ENCODE measurements around the gene NPHP4. TPM values are rescaled to one million over a fixed set of nuclear protein-coding genes. Genes with fewer than 3 reads are reported as not detected.

The NPHP4 gene
- total and polyA plus RNA-seq, 9 of the 15 experiments (the other 6 are each of a cell fraction or from before 2014, with no cell fraction given) = 0.52 to 26.2 (median 6.7) TPM

GRCh38 chr1:6009120-6010040, 17.2 kb upstream of the NPHP4 start:
- H2AFZ ChIP-seq (ENCODE audit: low read depth, low read length) = no peak overlapping the region
- DNase-seq (ENCODE audit: extremely low read depth in 1 of 4, low spot score in 3 of 4) (no peak), ATAC-seq (no peak), FAIRE-seq (peak; percentile 76)
- H3K27ac ChIP-seq (ENCODE audit: extremely low read depth, low read depth, low read length) = no peak overlapping the region
- ChIA-PET CTCF (ENCODE audit: low intra/inter-chr PET ratio) (no interaction called here), POLR2A (interaction anchor here (0.6 to 1.8 kb wide), 3 partner anchors 12 to 175 kb away, joined by 3 to 5 read pairs (median 4); no protein-coding TSS in a partner anchor)
- in situ Hi-C loops (cut with MboI) (no loop called here), intact Hi-C loops (cut with micrococcal nuclease) (no loop called here)
- H3K9me3 ChIP-seq (replicated peaks; ENCODE audit: control insufficient read depth, insufficient read depth, low read depth, low read length) = no peaks in the 10 kb centered on the region
- no peaks in the 10 kb centered on the region for H3K36me3 ChIP-seq (ENCODE audit: control insufficient read depth, insufficient read depth, low read length)
- H3K79me2 ChIP-seq (ENCODE audit: control insufficient read depth, insufficient read depth, low read length) = no peaks in the 10 kb centered on the region; the same call in 2 of the 3 replicates
- peak overlapping the region; percentile 10; the same call in 1 of the 2 replicates for H3K4me2 ChIP-seq (ENCODE audit: insufficient read depth, low read length)
- H3K9me1 ChIP-seq (ENCODE audit: control insufficient read depth, insufficient read depth, low read length) = peaks cover 4% of the 10 kb centered on the region
- no peaks in the 10 kb centered on the region for H3K27me3 ChIP-seq (ENCODE audit: control insufficient read depth in 2 of 2, insufficient read depth in 2 of 2, low read length in 2 of 2)
- peak overlapping the region in 1 of 2 experiments; percentile 63; a peak in 1 of 4 replicates for H3K9ac ChIP-seq (ENCODE audit: insufficient read depth in 1 of 2, low read depth in 2 of 2, low read length in 2 of 2)
- no peak overlapping the region for H3K4me3 ChIP-seq
- 58% methylated on average over 22 of the region's 23 CpGs for WGBS (ENCODE audit: insufficient coverage, low coverage, missing lambda C conversion rate)
- H4K20me1 ChIP-seq (replicated peaks; ENCODE audit: control insufficient read depth, insufficient read depth, low read length) = peaks cover 24% of the 10 kb centered on the region; the same call in 1 of the 2 replicates
- H3K4me1 ChIP-seq (replicated peaks in 1 of 2; ENCODE audit: control insufficient read depth in 2 of 2, insufficient read depth in 2 of 2, low read length in 2 of 2) = peaks cover 23 to 48% of the 10 kb centered on the region in 2 experiments
- BruUV-seq (replicated peaks) = no TSS peak
- TF ChIP-seq LEF1 (IDR thresholded peaks at IDR 0.05) = peak; percentile 21; the same call in 1 of the 2 replicates
- TF ChIP-seq BRCA1 (IDR thresholded peaks at IDR 0.05) = no peak
- TF ChIP-seq BRCA1 (CRISPR knock-in tag; IDR thresholded peaks at IDR 0.05) = no peak
- no peak for TF ChIP-seq HBP1 (CRISPR knock-in tag; IDR thresholded peaks at IDR 0.05)
- TF ChIP-seq, protein P1, sequence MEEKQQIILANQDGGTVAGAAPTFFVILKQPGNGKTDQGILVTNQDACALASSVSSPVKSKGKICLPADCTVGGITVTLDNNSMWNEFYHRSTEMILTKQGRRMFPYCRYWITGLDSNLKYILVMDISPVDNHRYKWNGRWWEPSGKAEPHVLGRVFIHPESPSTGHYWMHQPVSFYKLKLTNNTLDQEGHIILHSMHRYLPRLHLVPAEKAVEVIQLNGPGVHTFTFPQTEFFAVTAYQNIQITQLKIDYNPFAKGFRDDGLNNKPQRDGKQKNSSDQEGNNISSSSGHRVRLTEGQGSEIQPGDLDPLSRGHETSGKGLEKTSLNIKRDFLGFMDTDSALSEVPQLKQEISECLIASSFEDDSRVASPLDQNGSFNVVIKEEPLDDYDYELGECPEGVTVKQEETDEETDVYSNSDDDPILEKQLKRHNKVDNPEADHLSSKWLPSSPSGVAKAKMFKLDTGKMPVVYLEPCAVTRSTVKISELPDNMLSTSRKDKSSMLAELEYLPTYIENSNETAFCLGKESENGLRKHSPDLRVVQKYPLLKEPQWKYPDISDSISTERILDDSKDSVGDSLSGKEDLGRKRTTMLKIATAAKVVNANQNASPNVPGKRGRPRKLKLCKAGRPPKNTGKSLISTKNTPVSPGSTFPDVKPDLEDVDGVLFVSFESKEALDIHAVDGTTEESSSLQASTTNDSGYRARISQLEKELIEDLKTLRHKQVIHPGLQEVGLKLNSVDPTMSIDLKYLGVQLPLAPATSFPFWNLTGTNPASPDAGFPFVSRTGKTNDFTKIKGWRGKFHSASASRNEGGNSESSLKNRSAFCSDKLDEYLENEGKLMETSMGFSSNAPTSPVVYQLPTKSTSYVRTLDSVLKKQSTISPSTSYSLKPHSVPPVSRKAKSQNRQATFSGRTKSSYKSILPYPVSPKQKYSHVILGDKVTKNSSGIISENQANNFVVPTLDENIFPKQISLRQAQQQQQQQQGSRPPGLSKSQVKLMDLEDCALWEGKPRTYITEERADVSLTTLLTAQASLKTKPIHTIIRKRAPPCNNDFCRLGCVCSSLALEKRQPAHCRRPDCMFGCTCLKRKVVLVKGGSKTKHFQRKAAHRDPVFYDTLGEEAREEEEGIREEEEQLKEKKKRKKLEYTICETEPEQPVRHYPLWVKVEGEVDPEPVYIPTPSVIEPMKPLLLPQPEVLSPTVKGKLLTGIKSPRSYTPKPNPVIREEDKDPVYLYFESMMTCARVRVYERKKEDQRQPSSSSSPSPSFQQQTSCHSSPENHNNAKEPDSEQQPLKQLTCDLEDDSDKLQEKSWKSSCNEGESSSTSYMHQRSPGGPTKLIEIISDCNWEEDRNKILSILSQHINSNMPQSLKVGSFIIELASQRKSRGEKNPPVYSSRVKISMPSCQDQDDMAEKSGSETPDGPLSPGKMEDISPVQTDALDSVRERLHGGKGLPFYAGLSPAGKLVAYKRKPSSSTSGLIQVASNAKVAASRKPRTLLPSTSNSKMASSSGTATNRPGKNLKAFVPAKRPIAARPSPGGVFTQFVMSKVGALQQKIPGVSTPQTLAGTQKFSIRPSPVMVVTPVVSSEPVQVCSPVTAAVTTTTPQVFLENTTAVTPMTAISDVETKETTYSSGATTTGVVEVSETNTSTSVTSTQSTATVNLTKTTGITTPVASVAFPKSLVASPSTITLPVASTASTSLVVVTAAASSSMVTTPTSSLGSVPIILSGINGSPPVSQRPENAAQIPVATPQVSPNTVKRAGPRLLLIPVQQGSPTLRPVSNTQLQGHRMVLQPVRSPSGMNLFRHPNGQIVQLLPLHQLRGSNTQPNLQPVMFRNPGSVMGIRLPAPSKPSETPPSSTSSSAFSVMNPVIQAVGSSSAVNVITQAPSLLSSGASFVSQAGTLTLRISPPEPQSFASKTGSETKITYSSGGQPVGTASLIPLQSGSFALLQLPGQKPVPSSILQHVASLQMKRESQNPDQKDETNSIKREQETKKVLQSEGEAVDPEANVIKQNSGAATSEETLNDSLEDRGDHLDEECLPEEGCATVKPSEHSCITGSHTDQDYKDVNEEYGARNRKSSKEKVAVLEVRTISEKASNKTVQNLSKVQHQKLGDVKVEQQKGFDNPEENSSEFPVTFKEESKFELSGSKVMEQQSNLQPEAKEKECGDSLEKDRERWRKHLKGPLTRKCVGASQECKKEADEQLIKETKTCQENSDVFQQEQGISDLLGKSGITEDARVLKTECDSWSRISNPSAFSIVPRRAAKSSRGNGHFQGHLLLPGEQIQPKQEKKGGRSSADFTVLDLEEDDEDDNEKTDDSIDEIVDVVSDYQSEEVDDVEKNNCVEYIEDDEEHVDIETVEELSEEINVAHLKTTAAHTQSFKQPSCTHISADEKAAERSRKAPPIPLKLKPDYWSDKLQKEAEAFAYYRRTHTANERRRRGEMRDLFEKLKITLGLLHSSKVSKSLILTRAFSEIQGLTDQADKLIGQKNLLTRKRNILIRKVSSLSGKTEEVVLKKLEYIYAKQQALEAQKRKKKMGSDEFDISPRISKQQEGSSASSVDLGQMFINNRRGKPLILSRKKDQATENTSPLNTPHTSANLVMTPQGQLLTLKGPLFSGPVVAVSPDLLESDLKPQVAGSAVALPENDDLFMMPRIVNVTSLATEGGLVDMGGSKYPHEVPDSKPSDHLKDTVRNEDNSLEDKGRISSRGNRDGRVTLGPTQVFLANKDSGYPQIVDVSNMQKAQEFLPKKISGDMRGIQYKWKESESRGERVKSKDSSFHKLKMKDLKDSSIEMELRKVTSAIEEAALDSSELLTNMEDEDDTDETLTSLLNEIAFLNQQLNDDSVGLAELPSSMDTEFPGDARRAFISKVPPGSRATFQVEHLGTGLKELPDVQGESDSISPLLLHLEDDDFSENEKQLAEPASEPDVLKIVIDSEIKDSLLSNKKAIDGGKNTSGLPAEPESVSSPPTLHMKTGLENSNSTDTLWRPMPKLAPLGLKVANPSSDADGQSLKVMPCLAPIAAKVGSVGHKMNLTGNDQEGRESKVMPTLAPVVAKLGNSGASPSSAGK (IDR thresholded peaks at IDR 0.05) = no peak
- TF ChIP-seq TBL1XR1 (IDR thresholded peaks at IDR 0.05; ENCODE audit: low read length in 2 of 2) = no peak
- TF ChIP-seq ZNF668 (CRISPR knock-in tag; IDR thresholded peaks at IDR 0.05) = no peak
- no peak for TF ChIP-seq HSF4 (CRISPR knock-in tag; IDR thresholded peaks at IDR 0.05; ENCODE audit: borderline replicate concordance)
- TF ChIP-seq BCOR (IDR thresholded peaks at IDR 0.05) = 0 out of 2 replicates have a peak, but pooled peaks have one; percentile 27
